Fibroblast of the aortic adventitia (primary cell): ENCODE data around the gene CDH2. TPM values are rescaled to one million over a fixed set of nuclear protein-coding genes. Genes with fewer than 3 reads are reported as not detected.

ENCODE experiments used
- DNase-seq: peaks from one replicate; pipeline ENCODE4 v3.0.0-alpha.2; 2010; ENCODE audit warnings: low read depth
- H3K4me3 ChIP-seq: 2 replicates; pipeline ENCODE4 v1.5.1; 2011; ENCODE audit warnings: low read depth, mild to moderate bottlenecking, control low read depth, low read length, moderate library complexity
- total RNA-seq: library from RNA; depleted of rRNA; stranded (reverse); fragments of >200 nt; gene quantifications from 2 replicates; pipeline ENCODE4 v1.2.3, GENCODE V29; 2012; ENCODE audit warnings: low replicate concordance
- TF ChIP-seq, protein P1 (sequence below): IDR thresholded peaks from 2 replicates; pipeline ENCODE4 v1.5.1; 2011; ENCODE audit warnings: mild to moderate bottlenecking, low read length, control low read depth, inconsistent platforms; ENCODE audit not compliant: insufficient read depth

CDH2 gene
- total RNA-seq, 1 donor = 64.1 TPM

- H3K4me3 ChIP-seq = no peak overlapping the region
- no peak for DNase-seq
- TF ChIP-seq, protein P1, sequence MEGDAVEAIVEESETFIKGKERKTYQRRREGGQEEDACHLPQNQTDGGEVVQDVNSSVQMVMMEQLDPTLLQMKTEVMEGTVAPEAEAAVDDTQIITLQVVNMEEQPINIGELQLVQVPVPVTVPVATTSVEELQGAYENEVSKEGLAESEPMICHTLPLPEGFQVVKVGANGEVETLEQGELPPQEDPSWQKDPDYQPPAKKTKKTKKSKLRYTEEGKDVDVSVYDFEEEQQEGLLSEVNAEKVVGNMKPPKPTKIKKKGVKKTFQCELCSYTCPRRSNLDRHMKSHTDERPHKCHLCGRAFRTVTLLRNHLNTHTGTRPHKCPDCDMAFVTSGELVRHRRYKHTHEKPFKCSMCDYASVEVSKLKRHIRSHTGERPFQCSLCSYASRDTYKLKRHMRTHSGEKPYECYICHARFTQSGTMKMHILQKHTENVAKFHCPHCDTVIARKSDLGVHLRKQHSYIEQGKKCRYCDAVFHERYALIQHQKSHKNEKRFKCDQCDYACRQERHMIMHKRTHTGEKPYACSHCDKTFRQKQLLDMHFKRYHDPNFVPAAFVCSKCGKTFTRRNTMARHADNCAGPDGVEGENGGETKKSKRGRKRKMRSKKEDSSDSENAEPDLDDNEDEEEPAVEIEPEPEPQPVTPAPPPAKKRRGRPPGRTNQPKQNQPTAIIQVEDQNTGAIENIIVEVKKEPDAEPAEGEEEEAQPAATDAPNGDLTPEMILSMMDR = no peak
Observed at GRCh38 chr18:27956001-27956640, 220.8 kb downstream of the CDH2 start.

DNA sequence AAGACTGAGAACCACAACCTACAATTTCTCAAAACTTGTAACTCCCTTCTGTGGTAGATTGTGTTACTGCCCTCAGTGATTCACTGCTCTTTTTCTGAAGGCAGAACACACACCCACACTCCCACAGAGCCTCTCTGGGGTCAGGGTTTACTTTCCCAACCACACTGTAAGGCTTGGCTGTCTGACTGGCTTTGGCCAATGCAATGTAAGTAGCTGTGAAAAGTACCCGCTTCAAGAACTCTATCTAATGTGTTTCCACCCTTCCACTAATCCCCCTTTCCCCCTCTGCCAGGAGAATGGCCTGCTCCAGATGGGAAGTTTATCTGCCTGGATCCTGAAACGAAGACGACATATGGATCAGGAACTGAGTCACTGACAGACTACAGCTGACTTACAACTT is 222.7 kb downstream of the CDH2 start:
- H3K4me3 ChIP-seq = no peak overlapping the region
- DNase-seq = peak; percentile 44
- TF ChIP-seq, protein P1 = no peak

- TF ChIP-seq, protein P1 = no peak
- no peak overlapping the region for H3K4me3 ChIP-seq
- no peak for DNase-seq
Observed at GRCh38 chr18:27952741-27953140, 224.2 kb downstream of the CDH2 start.

GRCh38 chr18:27950648-27951228 is 226.2 kb downstream of the CDH2 start:
- TF ChIP-seq, protein P1 = no peak
- H3K4me3 ChIP-seq = no peak overlapping the region
- DNase-seq = no peak

DNA sequence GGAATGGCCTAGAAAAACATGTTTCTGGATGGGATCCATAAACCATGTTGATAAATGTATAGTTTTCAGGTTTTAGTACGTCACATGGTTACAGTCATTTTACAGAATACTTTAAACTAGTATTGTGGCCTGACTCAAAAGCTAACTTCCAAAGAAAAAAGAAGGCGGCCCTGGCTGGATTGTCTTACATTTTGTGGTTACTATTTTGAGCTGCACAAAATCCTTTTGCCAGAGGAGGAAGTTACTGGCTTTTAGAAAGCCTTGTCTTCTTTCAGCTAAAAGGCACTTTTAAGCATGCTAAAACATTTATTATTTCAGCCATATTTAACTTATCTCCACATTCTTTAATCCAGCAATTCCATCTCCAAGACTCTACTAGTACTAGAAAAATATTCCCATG is 227.9 kb downstream of the CDH2 start:
- DNase-seq = peak; percentile 16
- H3K4me3 ChIP-seq = no peak overlapping the region
- TF ChIP-seq, protein P1 = no peak

DNA sequence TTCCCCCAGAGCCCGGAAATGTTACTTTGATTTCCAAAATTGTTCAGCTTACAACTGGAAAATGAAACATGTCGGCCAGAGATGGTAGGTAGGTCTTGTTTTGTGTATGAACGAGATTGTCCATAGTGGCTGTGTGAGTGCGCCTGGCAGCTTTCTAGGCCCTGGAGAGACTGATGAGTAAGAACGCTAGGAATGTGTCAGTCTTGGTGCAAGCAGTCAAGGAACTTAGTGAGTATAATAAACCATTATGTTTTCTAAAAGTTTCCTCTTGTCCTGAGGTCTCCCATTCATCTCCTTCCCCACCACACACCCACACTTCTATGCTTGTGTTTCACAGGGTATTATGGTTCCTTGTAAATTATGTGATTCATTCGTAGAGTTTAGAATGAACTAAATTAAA is 234.2 kb downstream of the CDH2 start:
- DNase-seq = peak; percentile 10
- TF ChIP-seq, protein P1 = no peak
- H3K4me3 ChIP-seq = no peak overlapping the region
